ENCODE data around the gene WNT3A.

WNT3A gene

GRCh38 chr1:228096416-228097332 is 89.9 kb downstream of the WNT3A start:
- no peak for TF ChIP-seq CREB5 (CRISPR knock-in tag; IDR thresholded peaks at IDR 0.05; ENCODE audit: low read depth)
- no peak for TF ChIP-seq BACH2 (CRISPR knock-in tag; IDR thresholded peaks at IDR 0.05; ENCODE audit: borderline replicate concordance)
- TF ChIP-seq OSR1 (CRISPR knock-in tag; IDR thresholded peaks at IDR 0.05): no peak
- no peak for TF ChIP-seq PPARA (CRISPR knock-in tag; IDR thresholded peaks at IDR 0.05; ENCODE audit: borderline replicate concordance)
- no peak for TF ChIP-seq GLIS3 (CRISPR knock-in tag; IDR thresholded peaks at IDR 0.05)
- TF ChIP-seq ISL1 (CRISPR knock-in tag; IDR thresholded peaks at IDR 0.05): no peak
- no peak for TF ChIP-seq ZFP3 (CRISPR knock-in tag; IDR thresholded peaks at IDR 0.05)
- TF ChIP-seq ZNF565 (CRISPR knock-in tag; conservative IDR thresholded peaks at IDR 0.05; ENCODE audit: low read depth): no peak
- no peak for TF ChIP-seq ZNF70 (CRISPR knock-in tag; IDR thresholded peaks at IDR 0.05)
- no peak for TF ChIP-seq ARNTL (CRISPR knock-in tag; IDR thresholded peaks at IDR 0.05; ENCODE audit: borderline replicate concordance, low read depth)
- no peak for ATAC-seq

GRCh38 chr1:228097333-228098081 is 90.7 kb downstream of the WNT3A start:
- TF ChIP-seq ZFP3 (CRISPR knock-in tag; IDR thresholded peaks at IDR 0.05): no peak
- no peak for TF ChIP-seq ZNF8 (CRISPR knock-in tag; IDR thresholded peaks at IDR 0.05)
- TF ChIP-seq POU6F1 (CRISPR knock-in tag; IDR thresholded peaks at IDR 0.05; ENCODE audit: borderline replicate concordance, low read depth): no peak
- TF ChIP-seq PATZ1 (CRISPR knock-in tag; IDR thresholded peaks at IDR 0.05; ENCODE audit: borderline replicate concordance): no peak
- no peak for TF ChIP-seq ESRRG (CRISPR knock-in tag; IDR thresholded peaks at IDR 0.05)
- TF ChIP-seq ZNF565 (CRISPR knock-in tag; conservative IDR thresholded peaks at IDR 0.05; ENCODE audit: low read depth): no peak
- TF ChIP-seq ISL1 (CRISPR knock-in tag; IDR thresholded peaks at IDR 0.05): no peak
- no peak for TF ChIP-seq ARNTL (CRISPR knock-in tag; IDR thresholded peaks at IDR 0.05; ENCODE audit: borderline replicate concordance, low read depth)
- no peak for TF ChIP-seq TSHZ2 (CRISPR knock-in tag; IDR thresholded peaks at IDR 0.05)
- no peak for TF ChIP-seq GLIS3 (CRISPR knock-in tag; IDR thresholded peaks at IDR 0.05)
- TF ChIP-seq RARB (CRISPR knock-in tag; IDR thresholded peaks at IDR 0.05): no peak
- no peak for TF ChIP-seq BACH2 (CRISPR knock-in tag; IDR thresholded peaks at IDR 0.05; ENCODE audit: borderline replicate concordance)
- no peak for TF ChIP-seq TCF4 (CRISPR knock-in tag; IDR thresholded peaks at IDR 0.05; ENCODE audit: borderline replicate concordance)
- TF ChIP-seq ZC3H10 (CRISPR knock-in tag; IDR thresholded peaks at IDR 0.05): no peak
- TF ChIP-seq OSR1 (CRISPR knock-in tag; IDR thresholded peaks at IDR 0.05): no peak
- TF ChIP-seq CSRNP3 (CRISPR knock-in tag; IDR thresholded peaks at IDR 0.05): no peak
- TF ChIP-seq ZNF70 (CRISPR knock-in tag; IDR thresholded peaks at IDR 0.05): no peak
- no peak for ATAC-seq
